NOMO-1 treated with DMSO at 0.1 percent for 48 hours (cell line): ENCODE data around the gene TRMT61A.

ENCODE experiments used
- DNase-seq: peaks from one replicate; lab custom pipeline; 2025; ENCODE audit not compliant: unreplicated experiment; lab: John Stamatoyannopoulos, UW

Gene TRMT61A

GRCh38 chr14:103528587-103529382 lies at the start of gene TRMT61A:
TSS of gene TRMT61A (plus strand) at chr14:103529196. CDS start at chr14:103529979, 783 bp downstream.
- DNase-seq = peak; percentile 49

GRCh38 chr14:103480595-103480994 lies 48.4 kb upstream of the TRMT61A start:
- peak; percentile 75 for DNase-seq

GRCh38 chr14:103483600-103483999 lies 45.4 kb upstream of the TRMT61A start:
- no peak for DNase-seq

- DNase-seq = no peak
Observed at GRCh38 chr14:103485504-103485903, 43.5 kb upstream of the TRMT61A start.

GRCh38 chr14:103488071-103488470 lies 40.9 kb upstream of the TRMT61A start:
- no peak for DNase-seq

GRCh38 chr14:103488960-103489359 lies 40.0 kb upstream of the TRMT61A start:
- DNase-seq = no peak

- no peak for DNase-seq
Observed at GRCh38 chr14:103489621-103490020, 39.4 kb upstream of the TRMT61A start.

GRCh38 chr14:103491691-103492090 lies 37.3 kb upstream of the TRMT61A start:
- no peak for DNase-seq

GRCh38 chr14:103492156-103492925 lies 36.7 kb upstream of the TRMT61A start:
- no peak for DNase-seq

GRCh38 chr14:103495854-103496253 lies 33.1 kb upstream of the TRMT61A start:
- DNase-seq = no peak

GRCh38 chr14:103496776-103497175 lies 32.2 kb upstream of the TRMT61A start:
- DNase-seq = no peak

- no peak for DNase-seq
Observed at GRCh38 chr14:103499709-103500108, 29.3 kb upstream of the TRMT61A start.

GRCh38 chr14:103500148-103500990 lies 28.6 kb upstream of the TRMT61A start:
- peak; percentile 46 for DNase-seq

- no peak for DNase-seq
Observed at GRCh38 chr14:103501041-103501870, 27.7 kb upstream of the TRMT61A start.

GRCh38 chr14:103501921-103502669 lies 26.9 kb upstream of the TRMT61A start:
- no peak for DNase-seq

- DNase-seq = no peak
Observed at GRCh38 chr14:103502877-103503276, 26.1 kb upstream of the TRMT61A start.

- no peak for DNase-seq
Observed at GRCh38 chr14:103503296-103503695, 25.7 kb upstream of the TRMT61A start.

- DNase-seq = no peak
Observed at GRCh38 chr14:103504991-103505565, 23.9 kb upstream of the TRMT61A start.

GRCh38 chr14:103507751-103508150 lies 21.2 kb upstream of the TRMT61A start:
- DNase-seq = no peak
